ENCODE measurements around the gene MAGEC2.

The MAGEC2 gene

GRCh38 chrX:142233400-142233799, 28.3 kb upstream of the MAGEC2 start:
- Histone ChIP-seq H3K4me3 (ENCODE audit: insufficient read length, low read depth) (no peak overlapping the region), H3K9ac (ENCODE audit: insufficient read length, low read depth) (no peak overlapping the region)
- DNase-seq (ENCODE audit: low read depth, low spot score): peak; percentile 44

GRCh38 chrX:142214081-142214480, 9.0 kb upstream of the MAGEC2 start:
- no peaks in the 10 kb centered on the region for H3K27me3 ChIP-seq (ENCODE audit: insufficient read depth, insufficient read length)

More at GRCh38 chrX:142233400-142233799, 28.3 kb upstream of the MAGEC2 start:
- TF ChIP-seq SUZ12 (IDR thresholded peaks at IDR 0.05; ENCODE audit: extremely low read depth, insufficient read depth, insufficient read length) (no peak), YY1 (IDR thresholded peaks at IDR 0.05; ENCODE audit: insufficient read depth, insufficient read length) (no peak), ZNF274 (IDR thresholded peaks at IDR 0.05; ENCODE audit: low read depth, low read length) (no peak)
- no peaks in the 10 kb centered on the region for H3K27me3 ChIP-seq (ENCODE audit: insufficient read depth, insufficient read length)
- no peaks in the 10 kb centered on the region for H3K36me3 ChIP-seq (ENCODE audit: insufficient read depth, insufficient read length, low read length)
- H3K4me1 ChIP-seq (ENCODE audit: insufficient read depth, insufficient read length): no peaks in the 10 kb centered on the region
- peaks cover 4% of the 10 kb centered on the region; the same call in 1 of the 2 replicates for H3K9me3 ChIP-seq (ENCODE audit: insufficient read depth, low read length)

GRCh38 chrX:142201113-142201512, 4.0 kb downstream of the MAGEC2 start:
- H3K4me1 ChIP-seq (ENCODE audit: insufficient read depth, insufficient read length): no peaks in the 10 kb centered on the region
- H3K27me3 ChIP-seq (ENCODE audit: insufficient read depth, insufficient read length): no peaks in the 10 kb centered on the region
- H3K9ac ChIP-seq (ENCODE audit: insufficient read length, low read depth): no peak overlapping the region
- TF ChIP-seq ZNF274 (IDR thresholded peaks at IDR 0.05; ENCODE audit: low read depth, low read length): no peak
- no peak for TF ChIP-seq YY1 (IDR thresholded peaks at IDR 0.05; ENCODE audit: insufficient read depth, insufficient read length)
- no peak for TF ChIP-seq SUZ12 (IDR thresholded peaks at IDR 0.05; ENCODE audit: extremely low read depth, insufficient read depth, insufficient read length)
- no peaks in the 10 kb centered on the region for H3K9me3 ChIP-seq (ENCODE audit: insufficient read depth, low read length)
- DNase-seq (ENCODE audit: low read depth, low spot score): no peak
- no peak overlapping the region for H3K4me3 ChIP-seq (ENCODE audit: insufficient read length, low read depth)
- no peaks in the 10 kb centered on the region for H3K36me3 ChIP-seq (ENCODE audit: insufficient read depth, insufficient read length, low read length)

More at GRCh38 chrX:142214081-142214480, 9.0 kb upstream of the MAGEC2 start:
- H3K9me3 ChIP-seq (ENCODE audit: insufficient read depth, low read length): no peaks in the 10 kb centered on the region
- no peak for DNase-seq (ENCODE audit: low read depth, low spot score)
- H3K36me3 ChIP-seq (ENCODE audit: insufficient read depth, insufficient read length, low read length): no peaks in the 10 kb centered on the region
- no peak overlapping the region for H3K9ac ChIP-seq (ENCODE audit: insufficient read length, low read depth)
- H3K4me1 ChIP-seq (ENCODE audit: insufficient read depth, insufficient read length): no peaks in the 10 kb centered on the region
- TF ChIP-seq YY1 (IDR thresholded peaks at IDR 0.05; ENCODE audit: insufficient read depth, insufficient read length): no peak
- TF ChIP-seq SUZ12 (IDR thresholded peaks at IDR 0.05; ENCODE audit: extremely low read depth, insufficient read depth, insufficient read length): no peak
- no peak for TF ChIP-seq ZNF274 (IDR thresholded peaks at IDR 0.05; ENCODE audit: low read depth, low read length)
- H3K4me3 ChIP-seq (ENCODE audit: insufficient read length, low read depth): no peak overlapping the region

- H3K27me3 ChIP-seq (ENCODE audit: insufficient read depth, insufficient read length): no peaks in the 10 kb centered on the region
Measured at GRCh38 chrX:142186103-142186502, 19.0 kb downstream of the MAGEC2 start.

GRCh38 chrX:142184756-142185602, 20.1 kb downstream of the MAGEC2 start:
- no peaks in the 10 kb centered on the region for H3K4me1 ChIP-seq (ENCODE audit: insufficient read depth, insufficient read length)
- TF ChIP-seq ZNF274 (IDR thresholded peaks at IDR 0.05; ENCODE audit: low read depth, low read length): no peak
- TF ChIP-seq YY1 (IDR thresholded peaks at IDR 0.05; ENCODE audit: insufficient read depth, insufficient read length): no peak
- no peak for TF ChIP-seq SUZ12 (IDR thresholded peaks at IDR 0.05; ENCODE audit: extremely low read depth, insufficient read depth, insufficient read length)
- H3K36me3 ChIP-seq (ENCODE audit: insufficient read depth, insufficient read length, low read length): no peaks in the 10 kb centered on the region
- no peaks in the 10 kb centered on the region for H3K9me3 ChIP-seq (ENCODE audit: insufficient read depth, low read length)
- H3K9ac ChIP-seq (ENCODE audit: insufficient read length, low read depth): no peak overlapping the region
- no peaks in the 10 kb centered on the region for H3K27me3 ChIP-seq (ENCODE audit: insufficient read depth, insufficient read length)
- DNase-seq (ENCODE audit: low read depth, low spot score): no peak
- H3K4me3 ChIP-seq (ENCODE audit: insufficient read length, low read depth): no peak overlapping the region

More at GRCh38 chrX:142186103-142186502, 19.0 kb downstream of the MAGEC2 start:
- Histone ChIP-seq H3K36me3 (ENCODE audit: insufficient read depth, insufficient read length, low read length) (no peaks in the 10 kb centered on the region), H3K4me3 (ENCODE audit: insufficient read length, low read depth) (no peak overlapping the region), H3K9me3 (ENCODE audit: insufficient read depth, low read length) (no peaks in the 10 kb centered on the region), H3K4me1 (ENCODE audit: insufficient read depth, insufficient read length) (no peaks in the 10 kb centered on the region), H3K9ac (ENCODE audit: insufficient read length, low read depth) (no peak overlapping the region)
- no peak for DNase-seq (ENCODE audit: low read depth, low spot score)
- TF ChIP-seq SUZ12 (IDR thresholded peaks at IDR 0.05; ENCODE audit: extremely low read depth, insufficient read depth, insufficient read length) (no peak), ZNF274 (IDR thresholded peaks at IDR 0.05; ENCODE audit: low read depth, low read length) (no peak), YY1 (IDR thresholded peaks at IDR 0.05; ENCODE audit: insufficient read depth, insufficient read length) (no peak)

- H3K36me3 ChIP-seq (ENCODE audit: insufficient read depth, insufficient read length, low read length): no peaks in the 10 kb centered on the region
- no peak overlapping the region for H3K9ac ChIP-seq (ENCODE audit: insufficient read length, low read depth)
- H3K4me1 ChIP-seq (ENCODE audit: insufficient read depth, insufficient read length): no peaks in the 10 kb centered on the region
- DNase-seq (ENCODE audit: low read depth, low spot score): no peak
- no peak overlapping the region for H3K4me3 ChIP-seq (ENCODE audit: insufficient read length, low read depth)
- TF ChIP-seq YY1 (IDR thresholded peaks at IDR 0.05; ENCODE audit: insufficient read depth, insufficient read length): no peak
- H3K27me3 ChIP-seq (ENCODE audit: insufficient read depth, insufficient read length): no peaks in the 10 kb centered on the region
- H3K9me3 ChIP-seq (ENCODE audit: insufficient read depth, low read length): no peaks in the 10 kb centered on the region
Measured at GRCh38 chrX:142156567-142156966, 48.5 kb downstream of the MAGEC2 start.

Data from NT2/D1 (cell line).